GM21526 (cell line): ENCODE results near the gene DUSP28.
"Not testable (repeated sequence)": the region's sequence is repeated elsewhere in the genome, so short reads cannot be mapped to it uniquely, and the experiment has no call there.

Source experiments
- ATAC-seq: cut with Tn5 transposase; IDR thresholded peaks from one replicate; pipeline ENCODE4 v1.9.1; 2021; ENCODE audit warnings: moderate library complexity; ENCODE audit not compliant: unreplicated experiment, low FRiP score

The DUSP28 gene, protein sequence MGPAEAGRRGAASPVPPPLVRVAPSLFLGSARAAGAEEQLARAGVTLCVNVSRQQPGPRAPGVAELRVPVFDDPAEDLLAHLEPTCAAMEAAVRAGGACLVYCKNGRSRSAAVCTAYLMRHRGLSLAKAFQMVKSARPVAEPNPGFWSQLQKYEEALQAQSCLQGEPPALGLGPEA

DNA sequence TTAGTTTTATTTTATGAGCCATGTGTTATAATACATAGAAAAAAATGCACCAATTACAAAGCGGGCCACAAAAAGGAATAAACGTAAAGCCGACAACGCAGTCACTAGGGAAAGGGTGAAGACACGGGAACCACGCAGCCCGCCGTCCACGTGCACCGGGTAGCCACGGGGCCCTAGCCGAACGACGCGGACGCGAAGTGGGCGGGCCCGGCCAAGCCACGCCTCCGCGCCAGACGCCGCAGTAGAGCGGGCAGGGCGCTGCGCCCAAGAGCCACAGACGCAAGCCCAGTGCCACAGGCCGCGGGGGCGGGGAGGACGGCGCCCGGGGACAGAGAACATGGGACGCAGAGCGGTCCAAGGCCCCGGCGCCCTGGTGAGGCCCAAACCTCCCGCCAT lies at the start of gene DUSP28:
TSS of gene DUSP28 (plus strand) at position 274 of the 396 bp plus-strand sequence. CDS start 328 bp downstream, outside the sequence.
- ATAC-seq = peak; percentile 40

DNA sequence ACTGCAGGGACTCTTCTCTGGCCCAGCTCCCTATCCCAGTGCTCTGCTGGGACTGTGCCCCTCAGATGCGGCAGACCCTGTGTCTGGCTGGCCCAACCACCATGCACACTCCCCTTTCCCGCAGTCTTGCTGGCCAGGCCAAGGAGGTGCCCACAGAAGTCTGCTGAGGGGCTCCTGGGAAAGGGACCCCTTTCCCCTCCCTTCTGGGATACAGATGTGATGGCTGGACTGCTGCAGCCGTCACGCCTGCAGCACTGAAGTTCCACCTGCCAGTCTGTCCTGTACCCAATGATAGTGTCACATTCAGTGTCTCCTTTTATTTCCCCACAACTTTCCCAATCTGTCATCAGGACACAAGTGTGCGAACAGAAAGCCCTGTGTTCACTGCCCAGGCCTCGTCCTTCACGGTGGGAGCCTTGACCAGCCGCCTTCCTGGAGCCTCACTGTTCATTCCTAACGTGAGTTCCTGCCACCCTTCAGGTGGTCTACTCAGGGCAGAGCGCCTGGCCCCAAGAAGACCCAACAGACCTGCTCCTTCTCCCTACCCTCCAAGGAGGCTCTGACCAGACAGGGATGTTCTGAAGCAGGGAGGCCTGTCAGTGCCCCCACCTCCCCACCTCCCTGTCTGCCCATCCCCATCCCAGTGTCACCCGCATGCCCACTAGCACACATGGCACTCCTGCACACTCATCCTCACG lies 49.5 kb upstream of the DUSP28 start:
- ATAC-seq = no peak

DNA sequence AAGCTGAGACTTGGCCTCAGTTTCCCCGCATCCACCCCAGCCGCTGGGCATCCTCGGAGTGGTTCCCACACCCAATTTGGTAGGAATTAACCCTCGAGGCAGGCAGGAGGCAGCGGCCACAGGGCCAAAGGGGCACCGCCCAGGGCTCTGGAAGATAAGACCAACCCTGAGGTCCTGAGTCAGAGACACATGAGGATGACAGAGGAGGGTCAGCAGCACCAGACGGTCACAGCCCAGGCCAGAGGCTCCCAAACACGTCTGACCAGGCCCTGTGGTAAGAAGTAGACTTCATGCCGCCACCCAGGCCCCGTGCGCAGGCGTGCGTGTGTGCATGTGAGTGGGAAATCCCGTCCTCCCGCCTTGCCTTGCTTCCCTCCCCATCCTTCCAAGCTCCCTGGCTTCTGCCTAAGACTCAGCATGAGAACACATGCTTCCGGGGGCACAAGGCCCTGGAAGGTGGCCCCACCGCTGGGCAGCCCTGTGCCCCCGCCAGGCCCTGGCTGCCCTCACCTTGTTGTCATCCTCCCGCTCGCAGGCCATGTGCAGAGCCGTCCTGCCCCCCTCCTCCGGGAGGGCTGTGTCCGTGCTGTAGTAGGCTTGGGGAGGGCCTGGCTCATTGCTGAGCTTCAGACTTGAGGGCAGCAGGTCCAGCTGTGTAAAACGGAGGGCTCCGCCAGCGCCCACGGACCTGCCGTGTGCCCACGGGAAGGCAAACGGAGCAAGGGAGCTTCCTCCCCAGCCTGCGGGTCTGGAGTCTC lies 48.6 kb upstream of the DUSP28 start:
- no peak for ATAC-seq

DNA sequence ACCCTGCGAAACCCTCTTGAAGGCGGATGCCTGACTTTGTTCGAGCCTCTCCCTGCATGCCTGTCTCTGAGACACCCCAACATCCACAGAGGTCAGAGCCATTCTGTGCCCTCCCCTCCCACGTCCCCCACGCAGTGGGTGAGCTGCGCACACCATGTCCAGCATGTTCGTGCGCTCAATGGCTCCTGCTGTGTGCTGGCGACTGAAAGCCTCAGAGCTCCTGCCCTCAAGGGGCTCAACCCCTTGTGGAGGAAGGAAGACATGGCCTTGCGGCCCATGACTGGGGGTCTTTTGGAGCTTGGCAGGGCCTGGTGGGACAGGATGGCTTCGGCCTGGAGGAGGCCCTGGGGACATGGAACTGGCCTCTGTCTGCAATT lies 48.1 kb upstream of the DUSP28 start:
- ATAC-seq = no peak

DNA sequence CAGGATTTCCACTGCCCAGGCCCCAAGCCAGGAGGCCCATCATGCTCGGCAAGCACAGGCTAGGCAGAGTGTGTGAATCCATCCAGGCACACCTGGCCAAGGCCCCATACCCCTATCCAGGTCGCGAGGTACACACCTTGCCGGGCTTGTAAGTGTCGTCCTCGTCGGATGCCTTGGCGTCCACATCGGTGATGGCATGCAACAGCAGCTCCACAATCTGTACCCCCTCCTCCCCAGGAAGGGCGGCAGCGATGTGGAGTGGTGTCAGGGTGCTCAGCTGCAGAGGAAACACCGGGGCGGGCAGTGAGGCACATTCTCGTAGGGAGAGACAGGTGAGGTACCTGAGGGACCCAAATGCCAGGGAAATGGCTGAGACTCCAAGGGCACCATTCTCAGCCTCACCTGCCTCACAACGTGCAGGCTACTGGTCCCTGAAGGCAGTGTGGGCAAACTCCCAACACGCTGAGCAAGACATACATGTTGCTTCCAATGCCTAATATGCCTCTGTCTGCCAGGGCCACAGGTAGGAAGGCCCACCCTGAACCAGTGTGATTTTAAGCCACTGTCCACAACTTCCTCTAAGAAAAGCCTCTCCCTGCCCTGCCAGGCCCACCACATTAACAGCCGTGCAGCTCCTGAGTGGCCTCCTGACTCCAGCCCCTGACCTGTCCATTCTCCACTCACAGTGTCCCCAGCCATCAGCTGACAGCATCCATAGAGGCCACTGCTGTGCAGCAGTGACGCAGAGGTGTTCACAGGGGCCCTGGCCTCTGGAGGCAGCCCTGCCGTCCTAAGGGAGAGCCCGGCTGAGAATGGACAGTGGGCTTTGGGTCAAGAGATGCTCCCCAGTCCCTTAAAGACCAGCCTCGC lies 47.3 kb upstream of the DUSP28 start:
- no peak for ATAC-seq

DNA sequence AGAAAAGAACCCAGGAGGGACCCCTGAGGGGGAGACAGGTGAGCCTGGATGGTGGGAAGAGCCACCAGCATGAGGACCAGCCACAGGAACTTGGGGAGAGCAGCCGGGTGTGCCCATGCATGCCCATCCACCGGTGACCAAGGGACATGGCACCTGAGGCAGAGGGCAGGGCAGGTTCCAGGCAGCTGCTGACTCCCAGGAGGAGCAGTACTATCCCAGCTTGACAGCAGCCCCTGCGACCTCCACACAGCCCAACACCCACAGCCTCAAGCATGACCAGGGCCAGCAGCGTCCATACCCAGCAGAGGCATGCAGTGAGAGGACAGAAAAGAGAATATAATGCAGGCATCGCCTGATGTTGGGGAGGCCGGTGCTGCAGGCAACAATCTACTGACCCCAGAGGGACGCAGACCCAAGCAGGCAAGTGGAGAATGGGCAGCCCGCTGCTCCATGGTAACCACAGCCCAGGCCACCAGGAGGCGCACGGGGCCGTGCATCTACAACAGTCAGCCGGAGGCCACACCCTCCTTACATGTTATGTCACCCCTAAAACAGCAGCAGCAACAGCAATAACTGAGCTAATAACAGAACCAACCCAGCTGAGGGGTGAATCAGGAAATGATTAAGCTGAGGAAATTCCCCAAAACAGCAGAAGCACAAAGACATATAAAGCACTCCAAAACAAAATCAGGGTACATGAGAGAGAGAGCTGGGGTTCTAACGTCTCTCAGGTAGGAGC lies 46.4 kb upstream of the DUSP28 start:
- peak; percentile 93 for ATAC-seq

DNA sequence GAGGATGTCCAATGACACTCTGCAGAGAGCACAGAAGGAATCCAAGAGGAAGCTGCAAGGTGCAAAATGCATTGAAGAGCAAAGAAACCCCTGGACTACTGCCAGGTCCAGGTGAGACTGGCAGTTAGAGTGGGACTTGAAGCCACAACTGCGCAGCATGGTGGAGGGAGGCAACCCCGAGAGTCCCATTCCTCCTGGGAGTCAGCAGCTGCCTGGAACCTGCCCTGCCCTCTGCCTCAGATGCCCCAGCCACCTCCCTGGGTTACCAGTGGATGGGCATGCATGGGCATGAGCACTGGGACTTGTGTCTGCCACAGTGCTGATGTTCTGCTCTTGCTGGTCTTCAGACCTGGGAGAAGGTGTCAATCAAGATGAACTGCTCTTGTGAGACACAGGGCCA lies 45.5 kb upstream of the DUSP28 start:
- no peak for ATAC-seq

DNA sequence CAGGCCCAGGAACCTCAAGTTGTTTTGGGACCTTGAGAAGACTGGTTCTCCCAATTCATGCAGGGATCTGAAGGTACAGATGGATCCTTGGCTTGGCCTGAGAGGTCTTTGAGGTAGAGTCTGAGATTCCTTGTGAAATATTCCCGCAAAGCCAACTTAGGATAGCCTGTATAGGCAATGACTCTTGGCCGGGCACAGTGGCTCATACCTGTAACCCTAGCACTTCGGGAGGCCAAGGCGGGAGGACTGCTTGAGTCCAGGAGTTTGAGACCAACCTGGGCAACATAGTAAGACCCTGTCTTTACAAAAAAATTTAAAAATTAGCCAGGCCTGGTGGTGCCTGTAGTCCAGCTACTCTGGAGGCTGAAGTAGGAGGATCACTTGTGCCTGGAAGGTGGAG lies 42.8 kb upstream of the DUSP28 start:
- ATAC-seq = no peak

DNA sequence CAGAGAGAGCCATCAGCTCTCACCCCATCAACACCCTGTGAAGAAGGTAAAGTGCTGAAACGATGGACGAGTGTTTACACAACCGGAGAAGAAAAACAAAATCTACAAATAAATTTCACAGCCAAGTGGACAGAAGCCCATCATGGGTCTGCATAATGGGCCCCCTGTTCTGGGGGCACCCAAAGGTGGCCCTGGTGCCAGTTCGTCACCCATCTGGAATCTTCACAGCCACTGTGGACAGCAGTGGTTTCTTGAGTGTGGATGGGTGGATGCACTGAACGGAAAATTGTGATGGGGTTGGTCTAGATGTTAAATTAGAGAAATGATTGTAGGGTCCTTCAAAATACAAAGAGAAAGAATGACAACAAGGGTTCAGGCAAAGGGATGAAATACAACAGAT lies 41.2 kb upstream of the DUSP28 start:
- ATAC-seq = no peak

DNA sequence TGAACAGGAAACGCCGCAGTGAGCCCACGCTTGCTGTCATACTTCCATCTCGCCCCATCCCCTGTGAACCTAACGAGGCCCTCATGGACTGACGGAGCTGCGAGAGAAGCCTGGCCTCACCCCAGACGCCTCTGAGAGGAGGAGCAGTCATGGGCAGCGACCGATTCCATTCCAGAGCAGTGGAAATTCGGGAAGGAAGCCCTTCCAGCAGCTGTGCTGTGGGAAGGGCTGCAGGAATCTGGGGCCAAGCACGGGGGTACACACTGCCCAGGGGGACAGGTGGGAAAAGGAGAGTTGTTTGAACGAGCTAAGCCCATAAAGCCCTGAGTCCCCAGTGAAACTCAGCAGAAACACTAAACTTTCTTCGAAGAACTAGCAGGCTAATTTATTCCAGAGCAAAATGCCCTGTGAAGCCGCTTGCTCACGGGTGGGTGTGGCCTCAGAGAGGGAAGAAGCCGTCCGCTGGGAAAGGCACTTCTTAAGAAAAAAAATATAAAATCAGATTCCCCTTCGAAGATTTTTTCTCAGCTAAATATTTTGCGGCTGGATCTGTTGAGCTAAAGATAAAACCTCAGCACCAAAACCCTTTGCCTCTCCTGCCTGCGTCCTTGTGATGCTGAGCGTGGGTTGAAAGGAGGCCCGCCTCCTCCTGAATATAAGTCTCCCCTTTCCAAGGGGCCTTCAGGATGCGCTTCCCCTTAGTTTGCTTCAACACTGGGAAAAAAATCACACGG lies 40.6 kb upstream of the DUSP28 start:
- no peak for ATAC-seq

DNA sequence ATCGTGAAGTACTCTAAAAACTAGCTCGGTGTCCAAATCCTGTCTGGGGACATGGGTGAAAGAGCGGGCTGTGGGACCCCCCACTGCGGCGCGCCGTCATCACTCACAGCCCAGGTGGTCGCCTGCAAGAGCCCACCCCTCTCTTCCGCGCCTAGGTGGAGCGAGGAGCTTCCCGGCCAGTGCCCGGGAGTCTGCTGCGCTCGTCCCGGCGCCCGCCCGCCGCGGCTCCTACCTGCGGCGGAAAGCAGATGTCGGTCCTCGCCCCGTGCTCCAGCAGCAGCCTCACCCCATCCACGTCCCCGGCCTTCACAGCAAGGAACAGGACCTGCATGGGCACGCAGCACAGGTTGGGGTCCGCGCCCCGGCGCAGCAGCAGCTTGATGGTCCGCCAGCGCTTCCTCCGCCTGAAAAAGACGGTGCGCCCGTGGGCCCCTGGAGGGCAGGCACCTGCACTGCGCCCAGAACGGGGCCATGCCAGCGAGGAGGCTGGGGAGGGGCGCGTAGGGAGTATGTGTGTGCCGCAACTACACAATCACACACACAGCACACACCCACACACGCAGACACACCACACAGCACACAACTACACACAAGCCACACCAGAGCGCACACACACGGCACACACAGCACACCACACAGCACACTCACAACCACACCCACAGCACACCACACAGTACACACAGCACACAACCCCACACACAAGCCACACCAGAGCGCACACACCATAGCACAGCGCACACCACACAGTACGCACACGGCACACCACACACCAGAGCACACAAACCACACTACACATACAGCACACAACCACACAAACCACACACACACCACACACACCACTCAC lies 39.8 kb upstream of the DUSP28 start:
- no peak for ATAC-seq

DNA sequence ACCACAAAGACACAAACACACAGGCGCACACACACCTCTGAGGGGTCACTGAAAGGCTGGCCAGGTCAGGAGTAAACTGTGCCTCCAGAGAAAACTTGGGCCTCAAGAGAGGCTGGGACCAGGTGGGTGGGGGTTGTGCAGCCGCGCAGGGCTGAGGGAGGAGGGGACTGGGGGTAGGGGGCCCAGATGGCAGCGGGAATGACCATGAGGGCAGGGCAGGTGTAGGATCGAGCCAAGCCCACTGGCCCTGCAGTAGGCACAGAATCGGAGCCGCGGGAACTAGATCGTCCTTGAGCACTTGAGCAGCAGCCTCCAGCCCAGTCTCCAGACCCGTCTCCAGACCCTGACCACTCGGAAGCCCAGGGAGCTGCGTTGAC lies 39.2 kb upstream of the DUSP28 start:
- no peak for ATAC-seq

DNA sequence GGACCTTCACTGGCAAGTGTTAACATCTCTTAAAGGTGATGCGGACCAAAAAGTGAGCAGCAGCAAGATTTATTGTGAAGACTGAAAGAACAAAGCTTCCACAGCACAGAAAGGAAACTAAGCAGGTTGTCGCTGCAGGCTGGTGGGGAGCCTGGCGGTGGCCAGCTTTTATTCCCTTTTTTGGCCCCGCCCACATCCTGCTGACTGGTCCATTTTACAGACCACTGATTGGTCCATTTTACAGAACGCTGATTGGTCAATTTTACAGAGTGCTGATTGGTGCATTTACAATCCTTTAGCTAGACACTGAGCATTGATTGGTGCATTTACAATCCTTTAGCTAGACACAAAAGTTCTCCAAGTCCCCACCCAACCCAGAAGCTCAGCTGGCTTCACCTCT lies 38.3 kb upstream of the DUSP28 start:
- ATAC-seq = not testable (repeated sequence)

DNA sequence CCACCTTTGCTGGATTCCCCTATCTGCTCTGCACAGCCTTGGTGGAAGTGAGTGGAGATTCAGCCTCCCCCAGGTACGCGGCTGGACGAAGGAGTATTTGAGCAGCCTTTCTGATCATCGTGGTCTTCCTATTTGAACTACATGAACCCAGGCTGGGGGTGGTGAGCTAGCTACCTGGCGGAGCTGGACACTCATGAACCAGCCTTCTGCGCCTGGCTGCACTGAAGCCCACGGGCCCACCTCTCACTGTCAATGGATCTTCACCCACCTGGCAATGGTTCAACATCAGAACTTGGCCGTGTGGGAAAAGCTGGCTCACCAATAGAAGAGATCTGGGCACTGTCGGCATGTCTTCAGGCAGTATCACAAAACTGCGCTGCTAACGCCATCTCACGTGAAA lies 37.8 kb upstream of the DUSP28 start:
- ATAC-seq = no peak

DNA sequence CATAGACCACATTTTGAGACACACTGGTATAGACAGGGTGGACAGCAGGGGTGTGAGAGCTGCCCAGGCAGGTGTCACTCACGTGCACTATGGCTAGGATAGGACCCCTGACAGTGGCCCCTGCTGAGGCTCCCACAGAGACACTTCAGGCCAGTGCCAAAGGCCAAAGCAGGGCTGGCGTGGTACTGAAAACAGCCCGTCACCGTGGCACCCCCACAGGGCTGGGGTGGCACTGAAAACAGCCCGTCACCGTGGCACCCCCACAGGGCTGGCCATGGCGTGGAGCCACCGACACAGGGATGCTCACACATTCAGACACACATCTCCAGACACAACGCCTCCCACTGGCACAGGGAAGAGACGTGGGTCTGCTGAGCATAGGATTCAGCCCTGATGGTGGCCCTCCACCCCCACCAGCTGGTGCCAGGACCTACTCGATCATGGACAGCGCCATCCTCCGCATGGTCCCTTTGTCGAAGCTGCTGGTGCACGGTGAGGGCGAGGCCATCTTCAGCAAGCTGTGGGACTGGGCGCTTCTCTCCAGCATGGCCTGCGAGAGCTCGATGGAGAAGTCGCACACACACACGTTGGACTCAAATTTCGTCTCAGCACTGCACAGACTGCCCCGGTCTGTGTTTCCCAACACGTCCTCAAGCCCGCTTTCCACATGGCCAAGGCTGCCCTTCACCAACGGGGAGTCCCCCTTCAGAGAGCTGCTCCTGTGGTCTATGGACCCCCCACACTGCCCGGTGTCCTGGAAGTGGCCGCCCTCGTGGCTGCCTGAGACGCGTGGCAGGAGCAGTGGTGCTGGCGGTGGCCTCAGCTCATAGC lies 36.5 kb upstream of the DUSP28 start:
- ATAC-seq = no peak

DNA sequence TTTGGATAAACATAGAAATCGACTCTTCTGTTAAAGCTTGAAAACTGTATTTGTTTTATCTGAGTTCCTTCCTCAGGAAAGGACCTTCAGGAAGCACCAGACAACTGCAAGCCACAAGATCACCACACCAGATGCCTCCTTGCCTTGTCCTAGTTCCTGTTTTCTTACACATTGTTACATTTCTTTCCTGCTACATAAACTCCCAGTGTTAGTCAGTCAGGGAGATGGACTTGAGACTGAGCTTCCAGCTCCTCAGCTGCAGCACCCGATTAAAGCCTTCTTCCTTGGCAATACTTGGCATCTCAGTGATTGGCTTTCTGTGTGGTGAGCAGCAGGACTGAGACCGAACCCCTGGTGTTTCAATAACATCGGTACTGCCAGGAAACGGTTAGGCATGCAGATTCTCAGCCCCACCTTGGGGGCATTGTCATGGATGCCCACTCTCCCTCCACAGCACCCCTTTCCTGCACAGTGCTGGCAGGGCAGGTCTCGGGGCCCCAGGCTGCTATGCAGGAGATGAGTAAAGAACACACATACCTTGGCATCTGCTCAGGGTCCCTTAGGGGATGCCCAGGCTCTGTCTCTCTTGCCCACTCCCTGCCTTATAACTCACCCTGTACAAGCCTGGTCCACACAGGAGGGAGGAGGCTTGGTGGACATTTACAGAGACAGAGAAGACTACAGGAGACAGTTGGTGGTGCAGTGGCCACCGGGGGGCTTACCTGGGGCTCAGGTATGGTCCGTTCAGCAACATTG lies 35.0 kb upstream of the DUSP28 start:
- ATAC-seq = no peak

DNA sequence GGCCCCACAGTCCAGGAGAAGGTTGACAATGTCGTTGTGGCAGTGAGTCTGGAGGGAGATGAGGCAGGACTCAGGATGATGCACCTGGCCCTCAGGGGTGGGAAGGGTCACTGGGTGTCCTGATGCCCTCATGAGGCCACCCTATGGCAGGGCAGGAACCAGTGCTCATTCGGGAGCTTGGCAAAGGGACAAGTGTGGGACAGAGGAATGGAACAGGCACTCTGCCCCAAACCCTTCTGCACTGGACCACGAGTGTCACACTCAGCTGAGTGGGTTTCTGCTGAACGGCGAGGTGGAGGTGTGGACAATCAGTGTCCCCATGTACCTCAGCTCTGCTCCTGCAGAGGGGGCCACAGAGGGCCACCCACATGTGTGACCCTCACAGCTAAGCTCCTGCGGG lies 34.4 kb upstream of the DUSP28 start:
- ATAC-seq = no peak
